Calu3 (cell line): ENCODE data around the gene CTPS2. TPM values are rescaled to one million over a fixed set of nuclear protein-coding genes. Genes with fewer than 3 reads are reported as not detected.

ENCODE experiments used
- BruUV-seq: library from RNA; stranded (reverse); fragments of 400-500 nt; replicated peaks from 2 replicates; lab custom pipeline; 2021; lab: Mats Ljungman, UMichigan
- CTCF ChIA-PET: fragments of 300-600 bp; sonication (Branson Sonifier 250); formaldehyde crosslinking; loops from one replicate; lab custom pipeline; 2022; ENCODE audit warnings: antibody characterized with exemption; lab: Charles Lee
- DNase-seq: peaks from one replicate; pipeline ENCODE4 v3.0.0; 2022
- H3K27ac Mint-ChIP-seq: one replicate; pipeline ENCODE4 v1.8.0; 2022; ENCODE audit warnings: mixed read lengths; ENCODE audit not compliant: unreplicated experiment
- H3K27me3 Mint-ChIP-seq: one replicate; pipeline ENCODE4 v1.8.0; 2022; ENCODE audit warnings: mixed read lengths; ENCODE audit not compliant: unreplicated experiment
- H3K36me3 Mint-ChIP-seq: one replicate; pipeline ENCODE4 v1.8.0; 2022; ENCODE audit warnings: mild to moderate bottlenecking, moderate library complexity, mixed read lengths; ENCODE audit not compliant: insufficient read depth, unreplicated experiment
- H3K4me1 Mint-ChIP-seq: one replicate; pipeline ENCODE4 v1.8.0; 2022; ENCODE audit warnings: mild to moderate bottlenecking, low read depth, mixed read lengths; ENCODE audit not compliant: unreplicated experiment
- H3K4me3 Mint-ChIP-seq: one replicate; pipeline ENCODE4 v1.8.0; 2022; ENCODE audit warnings: mild to moderate bottlenecking, low read depth, moderate library complexity, mixed read lengths; ENCODE audit not compliant: unreplicated experiment
- H3K9me3 Mint-ChIP-seq: one replicate; pipeline ENCODE4 v1.8.0; 2022; ENCODE audit warnings: low read depth, mixed read lengths; ENCODE audit not compliant: unreplicated experiment
- CTCF ChIP-seq: fragments of 200-600 bp; IDR thresholded peaks from one replicate; pipeline ENCODE4 v1.8.0; 2022; ENCODE audit warnings: antibody characterized with exemption; ENCODE audit not compliant: unreplicated experiment
- intact Hi-C: fragments of 100-400 bp; cut with micrococcal nuclease; formaldehyde crosslinking; loops from one replicate; pipeline ENCODE4 v1.10.0; 2022; ENCODE audit not compliant: unreplicated experiment
- total RNA-seq: library from RNA; stranded (reverse); gene quantifications from 2 replicates; pipeline ENCODE4 v1.2.3, GENCODE V29; 2022

Gene CTPS2
- total RNA-seq, 1 experiment from 2014 or later: 23.2 TPM

- no peaks in the 10 kb centered on the region for H3K36me3 Mint-ChIP-seq
- H3K27me3 Mint-ChIP-seq: no peaks in the 10 kb centered on the region
- H3K9me3 Mint-ChIP-seq: no peaks in the 10 kb centered on the region
- intact Hi-C loops: no loop called here
- TF ChIP-seq CTCF: no peak
- no peaks in the 10 kb centered on the region for H3K4me1 Mint-ChIP-seq
- no peak overlapping the region for H3K27ac Mint-ChIP-seq
- CTCF ChIA-PET: no interaction called here
- BruUV-seq: no TSS peak
- no peak overlapping the region for H3K4me3 Mint-ChIP-seq
- no peak for DNase-seq
Measured at GRCh38 chrX:16560173-16560572, 152.3 kb downstream of the CTPS2 start.

- BruUV-seq: no TSS peak
- Mint-ChIP-seq H3K9me3 (no peaks in the 10 kb centered on the region), H3K27me3 (no peaks in the 10 kb centered on the region), H3K27ac (no peak overlapping the region), H3K4me3 (no peak overlapping the region), H3K4me1 (no peaks in the 10 kb centered on the region), H3K36me3 (no peaks in the 10 kb centered on the region)
- TF ChIP-seq CTCF: no peak
- CTCF ChIA-PET: interaction anchor here (0.8 kb wide), 1 partner anchor 743 kb away, joined by 3 read pairs; no protein-coding TSS in a partner anchor
- DNase-seq: no peak
- intact Hi-C loops: no loop called here
Measured at GRCh38 chrX:16559206-16559619, 153.3 kb downstream of the CTPS2 start.

- CTCF ChIA-PET: no interaction called here
- BruUV-seq: no TSS peak
- H3K9me3 Mint-ChIP-seq: no peaks in the 10 kb centered on the region
- TF ChIP-seq CTCF: no peak
- intact Hi-C loops: no loop called here
- no peaks in the 10 kb centered on the region for H3K36me3 Mint-ChIP-seq
- H3K27ac Mint-ChIP-seq: no peak overlapping the region
- H3K4me3 Mint-ChIP-seq: no peak overlapping the region
- DNase-seq: no peak
- no peaks in the 10 kb centered on the region for H3K4me1 Mint-ChIP-seq
- H3K27me3 Mint-ChIP-seq: no peaks in the 10 kb centered on the region
Measured at GRCh38 chrX:16558489-16558888, 154.0 kb downstream of the CTPS2 start.

- CTCF ChIA-PET: no interaction called here
- no peak for TF ChIP-seq CTCF
- Mint-ChIP-seq H3K4me3 (no peak overlapping the region), H3K27ac (no peak overlapping the region), H3K9me3 (peaks cover 6% of the 10 kb centered on the region), H3K27me3 (no peaks in the 10 kb centered on the region), H3K36me3 (no peaks in the 10 kb centered on the region), H3K4me1 (peaks cover 12% of the 10 kb centered on the region)
- peak; percentile 2 for DNase-seq
- intact Hi-C loops: no loop called here
- no TSS peak for BruUV-seq
Measured at GRCh38 chrX:16552546-16552945, 159.9 kb downstream of the CTPS2 start.
